ENCODE results near the gene LUC7L. TPM values are rescaled to one million over a fixed set of nuclear protein-coding genes. Genes with fewer than 3 reads are reported as not detected.
A peak's percentile ranks its signal among the peaks of the same experiment; 100 is the strongest.

Gene LUC7L
- total RNA-seq, 6 experiments from 2014 or later: 35.8 to 47.5 (median 41.7) TPM

DNA sequence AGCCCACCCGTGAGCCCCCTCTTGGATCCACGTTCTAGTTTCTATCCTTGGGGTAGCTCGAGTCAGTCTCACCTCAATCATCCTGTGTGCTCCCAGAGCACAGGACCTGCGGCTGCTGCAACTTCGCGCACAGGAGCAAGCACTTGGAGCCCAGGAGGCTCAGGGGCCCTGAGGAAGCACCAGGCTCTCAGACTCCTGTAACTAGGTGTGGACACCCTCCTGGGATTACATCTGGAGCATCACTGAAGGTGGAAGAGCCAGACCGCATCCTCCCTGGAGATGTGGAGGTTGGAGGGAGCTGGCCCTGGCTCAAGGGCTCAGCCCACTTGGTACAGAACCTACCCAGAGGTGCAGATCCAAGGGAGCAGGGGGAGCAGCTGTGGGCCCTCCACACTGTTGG lies 46.2 kb downstream of the LUC7L start:
- DNase-seq: no peak
- Mint-ChIP-seq H3K4me3 (no peak overlapping the region), H3K36me3 (ENCODE audit: low read depth) (peaks cover 8% of the 10 kb centered on the region; the same call in 1 of the 2 replicates), H3K4me1 (ENCODE audit: low read depth) (no peaks in the 10 kb centered on the region), H3K27me3 (ENCODE audit: insufficient read depth) (peaks cover 6% of the 10 kb centered on the region), H3K9me3 (no peaks in the 10 kb centered on the region), H3K27ac (no peak overlapping the region)
- TF ChIP-seq, protein P1, sequence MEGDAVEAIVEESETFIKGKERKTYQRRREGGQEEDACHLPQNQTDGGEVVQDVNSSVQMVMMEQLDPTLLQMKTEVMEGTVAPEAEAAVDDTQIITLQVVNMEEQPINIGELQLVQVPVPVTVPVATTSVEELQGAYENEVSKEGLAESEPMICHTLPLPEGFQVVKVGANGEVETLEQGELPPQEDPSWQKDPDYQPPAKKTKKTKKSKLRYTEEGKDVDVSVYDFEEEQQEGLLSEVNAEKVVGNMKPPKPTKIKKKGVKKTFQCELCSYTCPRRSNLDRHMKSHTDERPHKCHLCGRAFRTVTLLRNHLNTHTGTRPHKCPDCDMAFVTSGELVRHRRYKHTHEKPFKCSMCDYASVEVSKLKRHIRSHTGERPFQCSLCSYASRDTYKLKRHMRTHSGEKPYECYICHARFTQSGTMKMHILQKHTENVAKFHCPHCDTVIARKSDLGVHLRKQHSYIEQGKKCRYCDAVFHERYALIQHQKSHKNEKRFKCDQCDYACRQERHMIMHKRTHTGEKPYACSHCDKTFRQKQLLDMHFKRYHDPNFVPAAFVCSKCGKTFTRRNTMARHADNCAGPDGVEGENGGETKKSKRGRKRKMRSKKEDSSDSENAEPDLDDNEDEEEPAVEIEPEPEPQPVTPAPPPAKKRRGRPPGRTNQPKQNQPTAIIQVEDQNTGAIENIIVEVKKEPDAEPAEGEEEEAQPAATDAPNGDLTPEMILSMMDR (IDR thresholded peaks at IDR 0.05): no peak

DNA sequence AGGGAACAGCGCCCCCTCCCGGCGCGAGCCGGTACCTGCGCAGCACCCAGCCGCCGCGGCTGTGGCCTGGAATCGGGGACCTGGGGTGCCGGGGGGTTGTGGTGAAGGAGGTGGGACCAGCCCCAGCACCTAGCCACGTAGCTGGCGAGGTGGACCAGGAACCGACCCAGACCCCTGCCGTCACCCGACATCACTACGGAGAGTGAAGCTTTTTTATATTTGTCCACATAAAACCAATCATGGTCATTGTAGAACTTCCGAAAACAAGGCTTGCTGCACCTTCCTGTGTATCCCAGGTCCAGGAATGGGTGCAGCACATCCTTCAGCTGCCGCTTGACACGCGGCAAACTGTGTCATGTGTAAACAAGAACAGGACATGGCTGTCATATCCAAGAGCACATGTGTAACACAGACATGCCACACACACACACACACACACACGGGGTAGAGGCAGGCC lies 47.7 kb downstream of the LUC7L start:
- H3K27ac Mint-ChIP-seq: no peak overlapping the region
- DNase-seq: no peak

DNA sequence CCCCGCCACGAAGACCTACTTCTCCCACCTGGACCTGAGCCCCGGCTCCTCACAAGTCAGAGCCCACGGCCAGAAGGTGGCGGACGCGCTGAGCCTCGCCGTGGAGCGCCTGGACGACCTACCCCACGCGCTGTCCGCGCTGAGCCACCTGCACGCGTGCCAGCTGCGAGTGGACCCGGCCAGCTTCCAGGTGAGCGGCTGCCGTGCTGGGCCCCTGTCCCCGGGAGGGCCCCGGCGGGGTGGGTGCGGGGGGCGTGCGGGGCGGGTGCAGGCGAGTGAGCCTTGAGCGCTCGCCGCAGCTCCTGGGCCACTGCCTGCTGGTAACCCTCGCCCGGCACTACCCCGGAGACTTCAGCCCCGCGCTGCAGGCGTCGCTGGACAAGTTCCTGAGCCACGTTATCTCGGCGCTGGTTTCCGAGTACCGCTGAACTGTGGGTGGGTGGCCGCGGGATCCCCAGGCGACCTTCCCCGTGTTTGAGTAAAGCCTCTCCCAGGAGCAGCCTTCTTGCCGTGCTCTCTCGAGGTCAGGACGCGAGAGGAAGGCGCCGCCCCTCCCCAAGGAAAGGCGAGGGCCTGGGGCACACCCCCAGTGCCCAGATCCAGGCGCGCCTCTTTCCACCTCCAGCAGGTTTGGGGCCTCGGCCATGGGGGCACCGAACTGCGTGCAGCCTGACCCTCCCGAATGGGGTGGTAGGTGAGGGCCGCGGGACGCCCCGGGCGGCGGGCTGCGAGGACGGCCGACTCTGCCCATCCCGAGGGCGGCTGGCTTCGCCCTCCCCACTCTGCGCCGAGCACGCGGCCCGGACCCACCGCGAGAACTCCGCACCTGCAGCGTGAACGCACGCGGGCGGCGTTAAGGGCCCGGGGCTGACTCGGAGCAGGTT lies 48.3 kb downstream of the LUC7L start:
- TF ChIP-seq, protein P1 (IDR thresholded peaks at IDR 0.05): no peak
- Mint-ChIP-seq H3K27ac (no peak overlapping the region), H3K4me3 (peak overlapping the region; percentile 63), H3K27me3 (ENCODE audit: insufficient read depth) (peaks cover 12% of the 10 kb centered on the region), H3K4me1 (ENCODE audit: low read depth) (peaks cover 5% of the 10 kb centered on the region; the same call in 1 of the 2 replicates), H3K36me3 (ENCODE audit: low read depth) (0 out of 2 replicates have a peak, but pooled peaks cover 4% of the 10 kb centered on the region), H3K9me3 (no peaks in the 10 kb centered on the region)
- peak; percentile 46 for DNase-seq

More for the DNA sequence above, 47.7 kb downstream of the LUC7L start:
- 0 out of 2 replicates have a peak, but pooled peaks cover 4% of the 10 kb centered on the region for H3K36me3 Mint-ChIP-seq (ENCODE audit: low read depth)
- TF ChIP-seq, protein P1 (IDR thresholded peaks at IDR 0.05): peak; percentile 99
- peak overlapping the region; percentile 24; the same call in 1 of the 2 replicates for H3K4me3 Mint-ChIP-seq
- H3K27me3 Mint-ChIP-seq (ENCODE audit: insufficient read depth): peaks cover 12% of the 10 kb centered on the region
- H3K4me1 Mint-ChIP-seq (ENCODE audit: low read depth): peaks cover 5% of the 10 kb centered on the region; the same call in 1 of the 2 replicates
- H3K9me3 Mint-ChIP-seq: no peaks in the 10 kb centered on the region

DNA sequence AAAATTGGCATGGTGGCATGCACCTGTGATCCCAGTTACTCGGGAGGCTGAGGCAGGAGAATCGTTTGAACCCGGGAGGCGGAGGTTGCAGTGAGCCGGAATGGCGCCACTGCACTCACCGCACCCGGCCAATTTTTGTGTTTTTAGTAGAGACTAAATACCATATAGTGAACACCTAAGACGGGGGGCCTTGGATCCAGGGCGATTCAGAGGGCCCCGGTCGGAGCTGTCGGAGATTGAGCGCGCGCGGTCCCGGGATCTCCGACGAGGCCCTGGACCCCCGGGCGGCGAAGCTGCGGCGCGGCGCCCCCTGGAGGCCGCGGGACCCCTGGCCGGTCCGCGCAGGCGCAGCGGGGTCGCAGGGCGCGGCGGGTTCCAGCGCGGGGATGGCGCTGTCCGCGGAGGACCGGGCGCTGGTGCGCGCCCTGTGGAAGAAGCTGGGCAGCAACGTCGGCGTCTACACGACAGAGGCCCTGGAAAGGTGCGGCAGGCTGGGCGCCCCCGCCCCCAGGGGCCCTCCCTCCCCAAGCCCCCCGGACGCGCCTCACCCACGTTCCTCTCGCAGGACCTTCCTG lies 49.1 kb downstream of the LUC7L start, which contains the start of gene HBQ1:
HBQ1 (plus strand) TSS at position 359 of the 575 bp plus-strand sequence; CDS start at position 387, 28 bp downstream.
- H3K4me3 Mint-ChIP-seq: peak within 1 kb of the TSS; percentile 63
- no peak within 1 kb of the TSS for H3K27ac Mint-ChIP-seq
- TF ChIP-seq, protein P1 (IDR thresholded peaks at IDR 0.05): peak; percentile 77
- no peak for DNase-seq
- H3K4me1 Mint-ChIP-seq (ENCODE audit: low read depth): peaks cover 5% of the 10 kb centered on the region; the same call in 1 of the 2 replicates
- H3K9me3 Mint-ChIP-seq: no peaks in the 10 kb centered on the region
- peaks cover 18% of the 10 kb centered on the region for H3K27me3 Mint-ChIP-seq (ENCODE audit: insufficient read depth)
- no peaks in the 10 kb centered on the region for H3K36me3 Mint-ChIP-seq (ENCODE audit: low read depth)

DNA sequence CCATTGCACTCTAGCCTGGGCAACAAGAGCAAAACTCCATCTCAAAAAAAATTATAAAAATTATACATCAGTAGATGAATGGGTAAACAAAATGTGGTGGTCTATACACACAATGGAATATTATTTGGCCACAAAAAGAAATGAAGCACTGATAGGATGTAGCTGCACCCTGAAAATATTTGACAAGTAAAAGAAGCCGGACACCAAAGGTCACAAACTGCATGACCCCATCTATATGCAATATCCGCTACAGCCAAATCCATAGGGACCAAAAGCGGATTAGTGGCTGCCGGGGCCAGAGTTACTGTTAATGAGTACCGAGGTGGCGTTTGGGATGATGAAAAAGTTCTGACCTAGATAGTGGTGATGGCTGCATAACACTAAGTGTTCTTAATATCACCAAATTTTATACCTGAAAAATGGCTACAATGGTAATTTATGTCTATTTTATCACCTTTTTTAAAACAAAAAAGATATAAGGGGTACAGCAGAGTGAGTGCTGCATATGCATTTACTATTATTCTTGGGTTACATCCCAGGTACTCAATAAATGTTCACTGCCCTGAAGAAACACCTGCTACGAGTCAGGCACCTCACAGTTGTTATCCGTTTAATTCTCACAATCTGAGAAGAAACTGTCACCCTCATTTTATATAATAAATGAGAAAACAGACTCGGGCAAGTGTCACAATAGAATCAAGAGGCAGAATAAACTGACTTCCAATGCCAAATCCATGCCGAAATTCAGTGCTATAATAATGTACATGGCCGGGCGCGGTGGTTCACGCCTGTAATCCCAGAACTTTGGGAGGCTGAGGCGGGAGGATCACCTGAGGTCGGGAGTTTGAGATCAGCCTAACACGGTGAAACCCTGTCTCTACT lies 49.8 kb downstream of the LUC7L start:
- H3K27me3 Mint-ChIP-seq (ENCODE audit: insufficient read depth): peaks cover 24% of the 10 kb centered on the region
- peaks cover 5% of the 10 kb centered on the region; the same call in 1 of the 2 replicates for H3K4me1 Mint-ChIP-seq (ENCODE audit: low read depth)
- no peaks in the 10 kb centered on the region for H3K9me3 Mint-ChIP-seq
- DNase-seq: no peak
- TF ChIP-seq, protein P1 (IDR thresholded peaks at IDR 0.05): no peak
- H3K4me3 Mint-ChIP-seq: no peak overlapping the region
- no peak overlapping the region for H3K27ac Mint-ChIP-seq
- no peaks in the 10 kb centered on the region for H3K36me3 Mint-ChIP-seq (ENCODE audit: low read depth)

All from HFFc6 (cell line).